Measurements from ENCODE around the gene VKORC1. TPM values are rescaled to one million over a fixed set of nuclear protein-coding genes. Genes with fewer than 3 reads are reported as not detected.
"Not testable (repeated sequence)": the region's sequence is repeated elsewhere in the genome, so short reads cannot be mapped to it uniquely, and the experiment has no call there.

Gene VKORC1
- polyA plus RNA-seq, 3 donors = 106 to 132 (median 113) TPM

DNA sequence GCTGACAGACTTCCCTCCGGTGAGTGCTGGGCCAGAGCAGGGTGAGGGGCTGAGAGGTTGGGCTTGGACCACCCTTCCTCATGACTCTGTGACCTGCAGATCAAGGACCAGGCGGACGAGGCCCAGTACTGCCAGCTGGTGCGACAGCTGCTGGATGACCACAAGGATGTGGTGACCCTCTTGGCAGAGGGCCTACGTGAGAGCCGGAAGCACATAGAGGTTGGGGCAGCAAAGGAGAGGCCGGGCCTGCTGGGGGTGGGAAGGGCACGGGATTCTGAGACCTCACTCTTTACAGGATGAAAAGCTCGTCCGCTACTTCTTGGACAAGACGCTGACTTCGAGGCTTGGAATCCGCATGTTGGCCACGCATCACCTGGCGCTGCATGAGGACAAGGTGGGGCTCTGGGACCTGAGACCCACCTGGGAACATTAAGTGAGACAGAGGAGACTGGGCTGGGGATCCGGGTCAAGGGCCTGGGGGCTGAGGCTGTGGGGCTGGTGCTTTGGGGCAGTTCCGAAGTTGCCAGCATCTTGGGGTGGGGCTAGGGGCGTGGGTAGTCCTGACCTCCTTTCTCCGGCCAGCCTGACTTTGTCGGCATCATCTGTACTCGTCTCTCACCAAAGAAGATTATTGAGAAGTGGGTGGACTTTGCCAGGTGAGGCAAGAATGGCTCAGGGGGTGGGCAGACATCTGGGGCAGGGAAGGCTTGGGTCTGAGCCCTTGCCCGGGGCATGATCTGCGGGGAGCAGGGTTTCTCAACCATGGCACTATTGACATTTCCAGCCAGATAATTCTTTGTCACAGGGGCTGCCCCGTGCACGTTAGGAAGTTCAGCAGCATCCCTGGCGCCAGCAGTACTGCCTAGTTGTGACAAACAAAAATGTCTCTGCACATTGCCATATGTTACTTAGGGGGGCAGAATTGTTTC lies 15.8 kb upstream of the VKORC1 start:
- 86 to 89% (median 87%) methylated on average over 26 of the region's 26 CpGs for WGBS, 3 donors
- no peak overlapping the region for H3K27ac ChIP-seq (ENCODE audit: low read depth, low read length)

- H3K27ac ChIP-seq (ENCODE audit: low read depth, low read length) = no peak overlapping the region
- WGBS, 3 donors = 86 to 95% (median 91%) methylated on average over 12 of the region's 12 CpGs
Observed at GRCh38 chr16:31109622-31110021, 15.0 kb upstream of the VKORC1 start.

DNA sequence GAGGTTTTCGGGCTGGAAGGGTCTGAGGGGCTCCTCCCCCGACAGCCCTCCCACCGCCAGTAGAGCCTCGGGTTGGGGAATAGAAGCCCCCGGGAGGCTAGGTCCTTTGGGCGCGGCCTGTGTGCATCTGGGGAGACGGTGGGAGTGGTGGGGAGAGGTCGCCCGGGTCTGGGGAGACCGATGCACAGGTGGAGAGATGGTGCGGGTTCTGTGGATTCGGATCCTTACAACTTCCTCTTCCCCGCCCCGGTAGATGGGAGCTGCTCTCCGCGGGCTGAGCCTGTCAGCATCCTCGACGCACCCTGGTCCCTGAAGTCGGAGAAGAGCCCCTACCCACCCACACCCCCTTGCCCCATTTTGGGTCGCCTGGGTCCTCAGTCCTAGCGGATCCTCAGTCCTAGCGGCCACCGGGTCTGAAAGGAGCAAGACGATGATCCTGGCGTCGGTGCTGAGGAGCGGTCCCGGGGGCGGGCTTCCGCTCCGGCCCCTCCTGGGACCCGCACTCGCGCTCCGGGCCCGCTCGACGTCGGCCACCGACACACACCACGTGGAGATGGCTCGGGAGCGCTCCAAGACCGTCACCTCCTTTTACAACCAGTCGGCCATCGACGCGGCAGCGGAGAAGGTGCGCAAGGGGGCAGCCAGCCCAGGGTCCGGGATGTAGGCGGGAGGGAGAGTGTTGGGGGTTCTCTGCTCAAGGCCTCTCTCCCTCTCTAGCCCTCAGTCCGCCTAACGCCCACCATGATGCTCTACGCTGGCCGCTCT lies 14.4 kb upstream of the VKORC1 start:
- WGBS, 3 donors = 39 to 42% (median 39%) methylated on average over 47 to 57 of the region's 57 CpGs
- no peak overlapping the region for H3K27ac ChIP-seq (ENCODE audit: low read depth, low read length)

DNA sequence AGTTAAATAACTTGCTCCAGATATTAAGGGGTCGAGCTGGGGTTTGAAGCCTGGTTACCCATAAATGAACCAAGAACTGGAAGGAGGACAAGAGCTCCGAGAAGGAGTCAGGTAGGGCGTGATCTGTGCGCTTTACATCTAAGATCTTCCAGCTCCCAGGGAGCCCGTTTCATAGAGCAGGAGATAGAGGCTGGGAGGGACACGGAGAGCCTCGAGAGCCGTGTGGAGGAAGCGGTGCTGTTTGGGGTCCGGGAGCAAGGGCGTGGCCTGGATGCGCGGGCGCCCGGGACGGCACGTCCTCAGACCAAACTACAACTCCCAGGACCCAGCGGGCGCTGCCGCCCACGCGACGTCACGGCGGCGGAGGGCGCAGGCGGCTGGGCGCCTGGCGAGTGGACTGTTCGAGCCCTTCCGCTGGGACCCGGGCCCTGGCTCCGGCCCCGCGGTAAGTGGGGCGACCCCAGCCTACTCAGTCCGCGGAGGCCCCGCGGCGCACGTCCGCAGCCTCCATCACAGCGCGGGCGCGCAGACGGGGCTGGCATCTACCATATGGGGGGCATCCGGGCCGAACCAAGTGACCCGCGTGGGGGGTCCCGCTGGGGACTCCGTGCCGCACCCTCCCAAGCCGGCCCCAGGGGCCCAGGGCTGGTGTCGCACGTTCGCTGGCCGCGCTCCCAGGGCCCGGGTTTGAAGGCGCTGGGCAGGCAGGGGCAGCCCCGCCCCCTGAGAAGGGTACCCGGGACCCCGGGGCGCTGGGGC lies 13.6 kb upstream of the VKORC1 start, which contains the start of gene BCKDK:
Gene BCKDK (plus strand): TSS at position 352 of the 759 bp plus-strand sequence. CDS start 838 bp downstream, outside the sequence.
- 3 to 4% (median 4%) methylated on average over 60 to 68 of the region's 68 CpGs for WGBS, 3 donors
- H3K27ac ChIP-seq (ENCODE audit: low read depth, low read length) = no peak within 1 kb of the TSS

GRCh38 chr16:31107465-31107867 lies 12.9 kb upstream of the VKORC1 start:
- no peak overlapping the region for H3K27ac ChIP-seq (ENCODE audit: low read depth, low read length)
- 89 to 95% (median 95%) methylated on average over 6 of the region's 6 CpGs for WGBS, 3 donors

DNA sequence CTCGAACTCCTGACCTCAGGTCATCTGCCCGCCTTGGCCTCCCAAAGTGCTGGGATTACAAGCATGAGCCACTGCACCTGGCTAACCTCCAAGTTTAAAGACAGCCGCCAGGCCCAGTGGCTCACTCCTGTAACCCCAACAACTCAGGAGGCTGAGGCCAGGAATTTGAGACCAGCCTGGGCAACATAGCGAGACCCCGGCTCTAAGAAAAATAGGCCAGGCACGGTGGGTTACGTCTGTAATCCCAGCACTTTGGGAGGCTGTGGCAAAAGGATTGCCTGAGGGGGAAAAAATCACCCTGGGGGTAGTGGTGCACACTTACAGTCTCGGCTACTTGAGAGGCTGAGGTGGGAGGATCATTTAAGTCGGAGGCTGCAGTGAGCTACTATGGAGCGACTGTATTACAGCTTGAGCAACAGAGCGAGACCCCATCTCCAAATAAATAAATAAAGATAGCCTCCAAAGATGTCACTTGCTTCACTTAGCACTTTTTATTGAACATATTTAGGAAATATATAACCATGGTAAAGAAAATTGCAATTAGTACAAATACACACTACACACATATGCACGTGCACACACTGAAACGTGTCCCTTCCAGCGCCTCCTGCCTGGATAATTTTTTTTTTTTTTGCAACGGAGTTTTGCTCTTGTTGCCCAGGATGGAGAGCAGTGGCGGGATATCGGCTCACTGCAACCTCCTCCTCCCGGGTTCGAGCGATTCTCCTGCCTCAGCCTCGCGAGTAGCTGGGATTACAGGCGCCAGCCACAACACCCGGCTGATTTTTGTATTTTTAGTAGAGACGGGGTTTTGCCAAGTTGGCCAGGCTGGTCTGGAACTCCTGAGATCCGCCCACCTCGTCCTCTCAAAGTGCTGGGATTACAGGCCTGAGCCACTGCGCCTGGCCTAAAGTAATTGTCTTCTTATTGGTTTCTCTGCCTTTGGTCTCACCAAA lies 12.2 kb upstream of the VKORC1 start:
- H3K27ac ChIP-seq (ENCODE audit: low read depth, low read length) = no peak overlapping the region
- WGBS, 3 donors = 90 to 94% (median 92%) methylated on average over 28 of the region's 28 CpGs

DNA sequence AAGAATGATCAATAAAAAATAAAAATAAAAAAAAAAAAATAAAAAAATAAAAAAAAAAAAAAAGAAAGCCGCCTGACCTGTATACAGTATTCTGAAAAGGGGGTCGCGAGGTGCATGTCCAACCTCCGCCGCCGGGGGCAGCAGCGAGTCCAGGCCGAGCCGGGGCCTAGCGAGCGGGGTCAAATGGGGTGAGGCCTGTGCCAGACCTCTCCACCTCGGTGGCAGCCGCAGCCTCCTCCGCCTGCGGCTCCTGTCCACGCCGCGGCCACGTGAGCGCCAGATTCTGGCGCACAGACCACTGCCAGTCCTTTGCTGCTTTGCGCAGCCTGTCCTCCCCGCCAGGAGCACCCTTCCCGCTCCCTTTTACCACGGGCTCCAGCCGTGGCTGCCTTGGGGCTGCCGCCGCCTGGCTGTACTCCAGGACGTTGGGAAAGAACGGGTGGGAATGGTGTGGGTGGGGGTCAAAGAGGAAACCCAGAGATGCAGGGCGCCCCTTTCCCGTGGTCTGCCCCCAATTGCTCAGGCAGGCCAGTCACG lies 11.1 kb upstream of the VKORC1 start:
- WGBS, 3 donors = 9 to 10% (median 10%) methylated on average over 33 of the region's 33 CpGs

DNA sequence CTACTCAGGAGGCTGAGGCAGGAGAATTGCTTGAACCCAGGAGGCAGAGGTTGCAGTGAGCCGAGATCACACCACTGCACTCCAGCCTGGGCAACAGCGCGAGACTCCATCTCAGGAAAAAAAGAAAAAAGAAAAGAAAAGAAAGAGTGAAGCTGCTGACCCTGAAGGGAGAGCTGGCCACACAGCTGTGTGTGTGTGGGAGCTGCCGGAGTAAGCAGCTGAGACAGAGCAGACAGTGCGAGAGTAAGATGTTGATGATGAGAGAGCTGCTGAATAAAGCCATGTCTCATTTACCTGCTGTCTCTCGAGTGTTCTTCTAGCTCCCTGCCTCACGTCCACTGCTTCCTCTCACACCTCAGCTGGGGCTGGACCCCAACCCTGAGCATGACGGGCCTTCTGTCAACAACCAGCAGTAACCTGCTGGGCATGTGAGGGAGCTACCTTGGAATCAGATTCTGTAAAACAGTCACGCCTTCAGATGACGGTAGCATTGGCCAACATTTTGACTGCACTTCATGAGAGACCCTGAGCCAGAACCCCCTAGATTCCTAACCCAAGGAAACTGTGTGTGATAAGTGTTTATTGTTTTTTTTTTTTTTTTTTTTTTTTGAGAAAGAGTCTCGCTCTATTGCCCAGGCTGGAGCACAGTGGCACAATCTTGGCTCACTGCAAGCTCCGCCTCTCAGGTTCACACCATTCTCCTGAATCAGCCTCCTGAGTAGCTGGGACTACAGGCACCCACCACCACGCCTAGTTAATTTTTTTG lies 6.5 kb upstream of the VKORC1 start:
- 69 to 82% (median 69%) methylated on average over 11 to 13 of the region's 13 CpGs for WGBS, 3 donors
- not testable (repeated sequence) for H3K27ac ChIP-seq (ENCODE audit: low read depth, low read length)

More for the DNA sequence above, 11.1 kb upstream of the VKORC1 start:
- H3K27ac ChIP-seq (ENCODE audit: low read depth, low read length) = no peak overlapping the region

DNA sequence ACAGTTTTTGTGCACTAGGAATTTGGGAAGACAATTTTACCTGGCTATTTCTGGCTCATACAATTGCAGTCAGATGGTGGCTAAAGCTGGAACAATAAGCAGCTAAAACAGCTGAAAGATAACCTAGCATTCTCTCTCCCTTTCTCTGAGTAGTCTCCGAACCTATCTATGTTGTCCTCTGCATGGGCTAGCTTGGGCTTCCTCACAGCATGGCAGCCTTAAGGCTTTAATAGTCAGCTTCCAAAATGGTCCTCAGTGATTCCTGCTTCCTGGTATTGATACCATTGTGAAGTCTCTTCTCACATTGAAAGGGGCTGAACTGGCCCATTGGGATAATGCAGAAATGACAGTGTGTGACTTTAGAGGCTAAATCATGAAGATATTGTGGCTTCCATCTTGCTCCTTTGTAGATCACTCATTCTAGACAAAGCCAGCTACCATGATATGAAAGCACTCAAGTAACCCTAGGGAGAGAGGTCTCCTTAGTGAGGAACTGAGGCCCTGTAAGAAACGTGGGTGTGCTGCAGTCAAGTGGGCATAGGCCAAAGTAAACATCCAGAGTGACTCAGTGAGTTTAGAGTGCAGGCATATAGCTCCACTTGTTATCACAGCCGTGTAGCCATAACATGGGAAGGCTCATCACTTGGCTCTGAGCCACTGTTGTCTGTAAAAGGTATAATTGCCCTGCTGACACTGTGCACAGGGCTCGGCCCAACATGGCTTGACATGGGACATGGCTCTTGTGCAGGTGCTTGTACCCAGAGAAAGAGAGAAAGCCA lies 5.5 kb upstream of the VKORC1 start:
- H3K27ac ChIP-seq (ENCODE audit: low read depth, low read length) = no peak overlapping the region
- WGBS, 3 donors = 69 to 77% (median 71%) methylated on average over 4 of the region's 4 CpGs

GRCh38 chr16:31094088-31094423 lies 541 bp downstream of the VKORC1 start:
- WGBS, 3 donors = 0 to 1% (median 1%) methylated on average over 20 of the region's 20 CpGs

GRCh38 chr16:31093132-31093703 lies 1.4 kb downstream of the VKORC1 start:
- WGBS, 3 donors = 39 to 54% (median 48%) methylated on average over 17 of the region's 17 CpGs

More at GRCh38 chr16:31094088-31094423, 541 bp downstream of the VKORC1 start:
- no peak overlapping the region for H3K27ac ChIP-seq (ENCODE audit: low read depth, low read length)

GRCh38 chr16:31092330-31092729 lies 2.3 kb downstream of the VKORC1 start:
- no peak overlapping the region for H3K27ac ChIP-seq (ENCODE audit: low read depth, low read length)
- 91 to 97% (median 93%) methylated on average over 5 of the region's 5 CpGs for WGBS, 3 donors

More at GRCh38 chr16:31093132-31093703, 1.4 kb downstream of the VKORC1 start:
- H3K27ac ChIP-seq (ENCODE audit: low read depth, low read length) = no peak overlapping the region

DNA sequence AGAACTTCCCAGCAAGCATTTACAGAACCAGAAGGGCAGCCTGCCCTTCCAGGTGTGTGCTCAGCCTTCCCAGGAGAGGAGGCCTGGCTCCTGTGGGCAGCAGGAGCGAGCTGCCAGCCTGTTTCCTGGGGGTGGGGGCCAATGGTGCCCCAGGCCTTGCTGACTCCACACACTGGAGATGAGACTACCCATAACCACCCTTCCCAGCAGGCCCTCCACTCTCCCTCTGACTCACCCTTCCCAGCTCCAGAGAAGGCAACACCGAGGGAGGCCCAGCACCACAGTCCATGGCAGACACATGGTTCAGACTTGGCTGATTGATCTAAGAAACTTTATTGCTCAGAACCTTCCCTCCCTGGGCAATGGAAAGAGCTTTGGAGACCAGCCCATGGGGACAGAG lies 4.1 kb downstream of the VKORC1 start:
- H3K27ac ChIP-seq (ENCODE audit: low read depth, low read length) = no peak overlapping the region
- 83 to 100% (median 89%) methylated on average over 2 of the region's 2 CpGs for WGBS, 3 donors

DNA sequence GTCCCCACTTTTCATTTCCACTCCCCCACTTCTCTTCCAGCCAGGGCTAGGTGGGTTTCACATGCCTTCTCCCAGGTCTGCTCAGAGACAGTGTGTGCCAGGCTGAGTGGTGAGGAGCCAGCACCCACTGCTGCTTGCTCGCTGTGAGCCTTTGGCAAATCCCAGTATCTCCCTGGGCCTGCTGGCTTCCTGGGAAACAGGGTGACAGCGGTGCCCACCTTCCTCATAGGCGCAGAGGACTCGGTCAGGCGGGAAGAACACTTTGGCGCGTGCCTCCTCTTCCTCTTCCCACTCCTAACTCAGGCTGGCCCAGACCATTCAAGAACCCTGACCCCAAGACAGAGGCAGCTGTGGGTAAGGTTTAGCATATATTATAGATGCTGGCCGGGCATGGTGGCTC lies 5.4 kb downstream of the VKORC1 start:
- no peak overlapping the region for H3K27ac ChIP-seq (ENCODE audit: low read depth, low read length)
- WGBS, 3 donors = 83 to 97% (median 93%) methylated on average over 8 of the region's 8 CpGs

GRCh38 chr16:31088459-31089183 lies 6.0 kb downstream of the VKORC1 start, which contains the start of gene PRSS53:
PRSS53 (minus strand) TSS chr16:31088943; CDS start chr16:31088809, 134 bp downstream.
- 74 to 88% (median 86%) methylated on average over 14 to 15 of the region's 15 CpGs for WGBS, 3 donors
- no peak within 1 kb of the TSS for H3K27ac ChIP-seq (ENCODE audit: low read depth, low read length)

All from adipose tissue (tissue), 3 donors.